ENCODE measurements around the gene PRKD1. TPM values are rescaled to one million over a fixed set of nuclear protein-coding genes. Genes with fewer than 3 reads are reported as not detected.
"Not testable (repeated sequence)": the region's sequence is repeated elsewhere in the genome, so short reads cannot be mapped to it uniquely, and the experiment has no call there.

PRKD1 gene
- total RNA-seq, 1 donor from 2014 or later = 4.0 TPM

DNA sequence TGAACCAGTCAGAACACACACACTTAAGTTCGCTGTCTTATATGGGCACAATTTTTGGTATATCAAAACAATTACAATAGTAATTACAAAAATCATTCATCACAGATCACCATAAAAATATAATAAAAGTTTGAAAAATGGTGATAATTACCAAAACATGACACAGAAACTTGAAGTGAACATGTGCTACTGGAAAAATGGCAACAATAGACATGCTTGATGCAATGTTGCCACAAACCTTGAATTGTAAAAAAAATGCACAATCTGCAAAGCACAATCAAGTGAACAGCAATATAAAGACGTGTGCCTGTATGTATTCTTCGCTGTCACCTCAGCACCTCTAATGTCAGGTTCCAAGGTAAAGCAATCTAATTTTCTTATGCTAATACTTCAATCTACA, 117.6 kb downstream of the PRKD1 start:
- intact Hi-C loops (cut with DNase I) = no loop called here
- ATAC-seq (ENCODE audit: poor library complexity) (no peak), DNase-seq (no peak)

DNA sequence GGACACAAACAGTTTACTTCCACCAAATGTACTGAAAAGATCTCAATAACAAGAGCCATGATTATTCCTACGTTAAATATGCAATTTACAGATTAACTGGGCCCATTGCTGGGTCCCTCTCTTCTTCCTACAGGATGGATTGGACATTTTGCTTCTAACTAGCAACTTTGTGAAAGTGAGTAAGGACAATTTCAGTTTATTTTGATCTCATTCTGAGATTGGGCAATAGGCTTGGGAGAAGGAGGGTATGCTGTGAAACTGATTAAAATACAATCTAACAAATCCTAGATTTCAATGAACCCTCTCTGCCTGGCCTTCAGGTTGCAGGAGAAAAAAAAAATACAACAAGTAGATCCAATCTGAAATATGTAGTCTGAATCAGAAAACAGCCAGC, 121.5 kb downstream of the PRKD1 start:
- DNase-seq (no peak), ATAC-seq (ENCODE audit: poor library complexity) (no peak)
- intact Hi-C loops (cut with DNase I) = no loop called here

DNA sequence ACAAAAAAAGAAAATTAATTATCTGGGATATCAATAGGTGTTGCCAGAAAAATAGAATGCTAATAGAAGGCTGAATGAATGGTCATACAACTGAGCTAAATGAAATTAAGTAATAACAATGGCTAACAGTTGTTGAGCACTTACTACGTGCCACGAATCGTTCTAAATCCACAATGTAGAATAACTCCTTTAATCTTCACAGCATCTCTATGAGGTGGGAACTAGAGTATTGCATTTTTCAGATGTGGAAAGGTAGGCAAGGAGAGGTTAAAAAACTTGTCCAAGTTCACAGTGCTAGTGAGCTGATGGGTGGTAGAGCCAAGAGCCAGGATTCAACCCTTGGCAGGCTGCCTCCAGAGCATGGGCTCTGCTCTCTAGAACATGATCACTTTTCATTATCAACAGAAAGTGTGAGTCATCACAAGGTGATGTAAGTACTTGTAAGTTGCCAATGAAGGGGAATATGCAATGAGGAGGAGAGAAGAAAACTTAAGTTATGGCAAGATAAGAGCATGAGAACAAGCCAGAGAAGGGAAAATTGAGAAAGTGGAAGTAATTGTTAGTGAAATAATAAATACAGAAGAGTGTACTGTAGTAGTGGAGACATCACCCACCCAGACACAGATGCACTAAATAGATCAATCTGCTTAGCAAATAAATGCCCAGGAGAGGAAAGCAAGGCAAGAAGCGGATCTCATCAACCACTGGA, 122.1 kb downstream of the PRKD1 start:
- intact Hi-C loops (cut with DNase I) = no loop called here
- DNase-seq = peak; percentile 81
- ATAC-seq (ENCODE audit: poor library complexity) = peak; percentile 86

DNA sequence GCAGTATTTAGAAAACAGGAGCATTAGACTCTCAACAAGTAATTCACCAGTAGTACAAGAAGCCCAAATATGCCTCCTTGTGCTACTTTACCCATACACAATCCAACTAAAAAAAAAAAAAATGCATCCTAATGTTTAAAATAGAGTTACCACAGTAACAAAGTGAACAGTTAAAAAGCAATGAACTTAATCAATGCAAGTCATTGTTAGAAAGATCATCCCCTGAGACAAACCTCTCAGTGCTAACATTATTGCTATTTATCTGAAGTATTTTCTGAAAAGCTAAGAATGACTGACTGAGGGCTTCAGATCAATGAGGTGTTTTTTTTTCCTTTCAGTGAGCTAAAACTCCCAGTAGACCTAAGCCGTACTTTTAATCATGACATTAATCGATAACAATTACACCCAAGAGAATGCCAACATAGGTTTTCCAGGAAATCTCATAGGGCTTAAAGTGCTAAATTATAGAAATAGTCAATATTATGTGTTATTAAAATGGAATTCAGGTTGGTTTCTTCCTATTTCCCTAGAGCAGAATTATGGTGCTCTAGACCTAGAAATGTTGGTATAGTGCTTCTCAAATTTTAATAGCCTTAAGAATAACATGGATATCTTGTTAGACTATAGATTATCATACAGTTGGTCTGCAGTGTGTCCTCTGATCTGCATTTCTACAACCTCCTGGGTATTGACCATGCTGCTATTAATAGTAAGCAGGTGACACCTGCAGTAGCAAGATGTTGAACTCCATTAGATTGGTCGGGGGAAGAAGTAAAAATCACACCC, 123.0 kb downstream of the PRKD1 start:
- intact Hi-C loops (cut with DNase I) = no loop called here
- ATAC-seq (ENCODE audit: poor library complexity) = no peak
- no peak for DNase-seq

DNA sequence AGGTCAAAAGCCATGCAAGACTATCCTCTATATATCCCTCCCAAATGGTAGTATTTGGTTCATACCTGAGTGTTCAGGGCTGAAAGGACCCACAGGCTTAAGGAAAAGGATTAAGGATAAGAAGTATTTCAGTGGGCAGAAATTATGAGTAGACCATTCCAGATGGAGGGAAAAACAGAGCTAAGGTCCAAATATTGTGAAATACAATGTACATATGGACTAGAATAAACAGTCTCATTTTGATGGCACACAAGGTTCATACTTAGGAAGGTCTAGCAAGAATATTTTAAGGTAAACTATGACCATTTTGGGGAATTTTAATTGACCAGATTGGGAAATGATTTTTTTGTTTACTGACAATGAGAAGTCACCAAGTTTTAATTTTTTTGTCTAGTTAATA, 124.6 kb downstream of the PRKD1 start:
- ATAC-seq (ENCODE audit: poor library complexity) = no peak
- intact Hi-C loops (cut with DNase I) = no loop called here
- no peak for DNase-seq

DNA sequence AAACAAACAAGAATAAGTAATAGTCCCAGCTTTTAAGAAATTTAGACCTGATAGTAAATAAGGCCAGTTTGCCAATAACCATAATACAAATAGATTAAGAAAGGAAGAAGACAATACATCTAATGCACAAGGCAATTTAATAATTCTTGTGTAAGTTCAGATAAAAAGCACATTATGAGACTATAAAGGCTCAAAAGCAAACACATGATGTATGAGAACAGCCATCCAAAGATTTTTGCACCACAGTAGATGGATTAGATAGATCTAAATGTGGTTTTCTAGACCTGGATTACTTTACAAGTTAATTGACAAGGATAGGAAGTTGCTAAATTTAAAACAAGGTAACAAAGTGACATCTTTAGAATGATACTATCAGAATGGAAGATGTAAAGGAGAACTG, 125.4 kb downstream of the PRKD1 start:
- ATAC-seq (ENCODE audit: poor library complexity) = no peak
- intact Hi-C loops (cut with DNase I) = no loop called here

DNA sequence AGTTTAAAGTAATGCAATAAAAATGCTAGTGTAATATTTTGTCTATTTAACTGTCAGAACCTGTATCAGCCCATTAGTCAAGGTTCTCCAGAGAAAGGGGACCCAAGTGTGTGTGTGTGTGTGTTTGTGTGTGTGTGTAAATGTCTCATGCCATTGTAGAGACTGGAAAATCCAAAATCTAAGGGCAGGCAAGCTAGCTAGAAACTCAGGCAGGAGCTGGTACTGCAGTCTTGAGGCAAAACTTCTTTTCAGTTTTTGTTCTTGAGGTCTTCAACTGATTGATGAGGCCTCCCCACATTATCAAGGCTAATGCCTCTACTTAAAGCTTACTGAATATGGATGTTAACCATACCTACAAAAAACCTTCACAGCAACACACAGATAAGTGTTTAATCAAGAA, 126.7 kb downstream of the PRKD1 start:
- DNase-seq (no peak), ATAC-seq (ENCODE audit: poor library complexity) (no peak)
- intact Hi-C loops (cut with DNase I) = no loop called here

More for the DNA sequence above, 125.4 kb downstream of the PRKD1 start:
- DNase-seq = no peak

DNA sequence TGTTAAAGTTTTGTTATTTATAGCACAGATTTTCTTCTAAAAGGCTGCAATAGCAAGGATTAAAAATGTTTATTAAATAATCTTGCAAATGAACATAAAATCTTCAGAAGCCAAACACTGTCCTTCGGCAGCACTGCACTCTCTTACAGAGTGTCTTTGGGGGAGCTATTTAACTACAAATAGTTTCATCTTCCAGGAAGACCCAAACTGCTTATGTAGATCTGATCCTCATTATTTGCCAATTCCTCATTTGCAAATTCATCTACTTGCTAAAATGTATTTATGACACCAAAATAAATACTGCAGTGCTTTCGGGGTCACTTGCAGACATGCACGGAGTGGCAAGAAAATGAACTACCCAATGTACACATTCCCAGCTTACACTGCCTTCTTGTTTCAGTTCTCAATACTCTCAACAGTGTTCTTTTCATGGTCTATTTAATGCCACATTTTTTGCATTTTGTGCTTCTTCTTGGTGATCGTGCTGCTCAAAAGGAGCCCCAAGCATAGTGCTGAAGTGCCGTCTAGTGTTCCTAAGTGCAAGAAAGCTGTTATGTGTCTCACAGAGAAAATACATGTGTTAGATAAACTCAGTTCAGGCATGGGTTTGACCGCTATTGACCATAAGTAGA, 128.1 kb downstream of the PRKD1 start:
- DNase-seq = no peak
- ATAC-seq (ENCODE audit: poor library complexity) = no peak
- intact Hi-C loops (cut with DNase I) = no loop called here

DNA sequence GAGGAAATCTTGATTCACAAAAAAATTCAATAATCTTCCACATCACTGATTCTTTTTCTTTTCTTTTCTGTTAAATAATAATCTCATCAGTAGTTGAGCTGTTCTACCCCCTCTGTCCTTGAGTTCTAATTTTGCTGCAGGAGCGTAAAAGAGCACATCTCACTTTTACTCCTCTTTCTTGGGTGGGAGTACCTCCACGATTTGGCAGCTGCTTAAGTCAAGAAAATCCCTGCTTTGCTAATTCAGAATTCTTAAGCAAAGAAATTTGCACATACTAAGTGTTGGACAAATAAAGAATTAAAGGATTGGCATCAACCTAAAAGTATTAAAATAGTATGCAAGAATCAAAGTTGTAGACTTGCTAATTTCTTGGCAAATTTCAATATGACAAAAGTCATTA, 128.8 kb downstream of the PRKD1 start:
- intact Hi-C loops (cut with DNase I) = no loop called here

DNA sequence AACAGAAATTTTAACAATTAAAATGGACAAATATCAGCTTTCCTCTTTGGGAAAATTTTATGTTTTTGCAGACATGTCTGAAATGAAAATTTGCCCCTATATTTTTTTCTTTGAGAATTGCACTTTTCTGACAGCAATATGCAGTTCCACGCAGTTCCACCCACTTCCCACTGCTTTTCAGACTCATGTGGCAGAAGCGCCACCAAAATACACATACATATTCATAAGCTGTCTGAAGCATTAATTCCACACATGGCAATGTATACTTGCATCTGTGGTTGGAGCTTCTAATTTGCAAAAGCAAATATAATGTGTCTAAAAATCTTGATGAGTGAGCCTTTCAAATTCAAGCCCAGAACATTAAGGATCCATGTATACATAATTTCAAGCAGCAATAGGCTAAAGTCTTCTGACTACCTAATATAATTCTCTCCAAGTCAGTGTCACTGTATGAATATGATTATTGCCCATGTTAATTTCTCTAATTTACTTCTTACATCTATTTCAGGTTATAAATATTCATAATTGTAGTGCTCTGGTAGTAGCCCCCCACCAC, 129.5 kb downstream of the PRKD1 start:
- no peak for DNase-seq
- intact Hi-C loops (cut with DNase I) = no loop called here
- ATAC-seq (ENCODE audit: poor library complexity) = no peak

More for the DNA sequence above, 128.8 kb downstream of the PRKD1 start:
- DNase-seq (no peak), ATAC-seq (ENCODE audit: poor library complexity) (no peak)

DNA sequence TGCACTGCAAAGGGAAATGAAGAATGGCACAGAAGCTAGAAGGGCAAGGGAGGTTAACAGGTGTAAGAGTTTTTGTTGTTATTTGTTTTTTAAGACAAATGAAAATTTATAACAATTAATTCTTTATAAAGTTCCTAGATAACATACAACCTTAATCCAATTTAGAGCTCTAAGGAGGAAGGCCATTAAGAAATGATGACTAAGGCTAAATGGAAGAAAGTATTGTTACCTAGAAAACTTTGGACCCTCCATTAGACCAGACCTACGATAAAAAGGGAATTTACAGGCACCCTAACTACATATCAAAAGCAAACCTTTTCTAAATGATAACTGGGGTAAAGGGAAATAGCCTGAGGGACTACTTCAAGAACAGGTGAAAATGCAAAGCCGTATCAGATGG, 130.8 kb downstream of the PRKD1 start:
- DNase-seq = no peak
- ATAC-seq (ENCODE audit: poor library complexity) = no peak
- intact Hi-C loops (cut with DNase I) = no loop called here

DNA sequence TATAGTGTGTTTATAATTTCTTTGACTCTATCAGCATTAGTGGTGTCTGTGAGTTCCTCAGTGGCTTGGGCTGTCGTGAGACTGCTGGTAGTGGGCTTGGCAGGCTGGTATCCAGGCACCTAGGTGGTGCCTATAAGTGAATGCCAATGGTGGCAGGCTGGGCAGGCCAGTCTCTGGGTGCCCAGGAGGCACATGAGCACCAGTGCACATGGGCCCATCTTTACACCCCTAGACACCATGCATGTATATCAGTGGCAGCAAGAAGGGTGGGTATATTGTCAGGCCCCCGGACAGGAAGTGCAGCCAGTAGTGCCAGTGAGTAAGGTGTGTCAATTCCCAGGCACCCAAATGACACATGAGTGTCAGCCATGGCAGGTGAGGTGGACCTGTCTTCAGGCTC, 138.2 kb downstream of the PRKD1 start:
- DNase-seq (no peak), ATAC-seq (ENCODE audit: poor library complexity) (no peak)
- intact Hi-C loops (cut with DNase I) = no loop called here

DNA sequence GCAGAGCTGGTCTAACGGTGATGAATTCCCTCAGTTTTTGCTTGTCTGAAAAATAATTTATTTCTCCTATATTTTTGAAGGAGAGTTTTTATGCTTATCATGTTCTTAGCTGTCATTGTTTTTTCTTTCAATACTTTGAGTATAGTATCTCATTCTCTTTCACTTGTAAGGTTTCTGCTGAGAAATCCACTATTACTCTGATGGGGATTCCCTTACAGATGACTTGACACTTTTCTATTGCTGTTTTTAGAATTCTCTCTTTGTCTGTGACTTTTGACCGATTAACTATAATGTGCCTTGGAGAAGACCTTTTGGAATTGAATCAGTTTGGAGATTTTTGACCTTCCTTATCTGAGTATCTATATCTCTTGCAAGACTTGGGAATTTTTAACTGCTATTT, 139.6 kb downstream of the PRKD1 start:
- DNase-seq (no peak), ATAC-seq (ENCODE audit: poor library complexity) (no peak)
- intact Hi-C loops (cut with DNase I) = no loop called here

DNA sequence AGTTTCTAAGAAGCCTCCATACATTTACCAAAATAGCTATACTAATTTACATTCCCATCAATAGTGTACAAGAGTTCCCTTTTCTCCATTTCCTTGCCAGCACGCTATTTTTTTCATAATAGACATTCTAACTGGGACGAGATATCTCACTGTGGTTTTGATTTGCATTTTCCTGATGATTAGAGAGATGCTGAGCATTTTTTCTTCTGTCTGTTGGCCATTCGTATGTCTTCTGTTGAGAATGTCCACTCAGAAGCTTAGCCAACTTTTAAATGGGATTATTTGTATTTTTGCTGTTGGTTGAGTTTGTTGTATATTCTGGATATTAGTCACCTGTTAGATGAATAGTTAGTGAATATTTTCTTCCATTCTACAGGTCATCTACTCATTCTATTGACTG, 144.1 kb downstream of the PRKD1 start:
- no peak for DNase-seq

DNA sequence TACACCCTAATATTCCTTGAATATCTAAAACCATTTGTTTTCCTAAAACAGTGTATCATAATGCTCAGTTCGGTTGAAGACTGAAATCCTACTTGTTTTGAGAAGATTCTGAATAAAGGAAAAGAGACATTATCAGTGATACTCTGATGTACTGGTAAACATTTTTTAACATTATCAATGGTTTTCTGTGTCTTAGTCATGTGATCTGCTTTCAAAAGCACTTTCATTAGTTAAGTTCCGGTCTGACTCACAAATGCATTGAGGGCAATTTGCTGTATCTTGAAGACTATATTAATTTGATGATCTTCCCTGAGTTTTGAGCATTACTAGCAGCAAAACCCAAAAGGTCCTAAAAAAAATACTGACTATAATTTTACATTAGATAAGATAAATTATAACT, 145.6 kb downstream of the PRKD1 start:
- intact Hi-C loops (cut with DNase I) = no loop called here

More for the DNA sequence above, 144.1 kb downstream of the PRKD1 start:
- intact Hi-C loops (cut with DNase I) = no loop called here
- ATAC-seq (ENCODE audit: poor library complexity) = no peak

DNA sequence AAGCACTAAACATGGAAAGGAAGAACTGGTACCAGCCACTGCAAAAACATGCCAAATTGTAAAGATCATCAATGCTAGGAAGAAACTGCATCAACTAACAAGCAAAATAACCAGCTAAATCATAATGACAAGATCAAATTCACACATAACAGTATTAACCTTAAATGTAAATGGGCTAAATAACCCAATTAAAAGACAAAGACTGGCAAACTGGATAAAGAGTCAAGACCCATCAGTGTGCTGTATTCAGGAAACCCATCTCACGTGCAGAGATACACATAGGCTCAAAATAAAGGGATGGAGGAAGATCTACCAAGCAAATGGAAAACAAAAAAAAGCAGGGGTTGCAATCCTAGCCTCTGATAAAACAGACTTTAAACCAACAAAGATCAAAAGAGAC, 150.5 kb downstream of the PRKD1 start:
- DNase-seq; intact Hi-C loops (cut with DNase I); ATAC-seq (ENCODE audit: poor library complexity): not testable (repeated sequence)

More for the DNA sequence above, 145.6 kb downstream of the PRKD1 start:
- ATAC-seq (ENCODE audit: poor library complexity) = no peak
- DNase-seq = no peak

DNA sequence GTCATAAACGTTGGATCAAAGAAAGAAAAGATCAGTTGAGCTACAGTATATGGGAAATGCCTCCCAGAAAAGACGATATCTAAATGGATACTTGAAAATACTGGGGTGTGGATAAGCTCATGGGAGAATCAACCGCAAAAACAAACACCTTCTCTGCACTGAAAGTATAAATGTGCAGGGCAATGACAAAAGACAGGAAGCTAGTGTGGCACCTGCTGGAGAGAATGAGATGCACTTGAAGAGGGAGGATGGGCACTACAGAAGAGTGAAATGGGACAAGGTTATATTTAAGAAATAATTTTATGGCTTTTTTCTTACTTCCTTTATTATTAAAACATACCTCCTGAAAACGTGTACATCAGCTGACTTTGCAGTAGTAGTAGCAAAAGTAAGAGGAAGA, 153.7 kb downstream of the PRKD1 start:
- no peak for DNase-seq
- intact Hi-C loops (cut with DNase I) = no loop called here
- no peak for ATAC-seq (ENCODE audit: poor library complexity)

DNA sequence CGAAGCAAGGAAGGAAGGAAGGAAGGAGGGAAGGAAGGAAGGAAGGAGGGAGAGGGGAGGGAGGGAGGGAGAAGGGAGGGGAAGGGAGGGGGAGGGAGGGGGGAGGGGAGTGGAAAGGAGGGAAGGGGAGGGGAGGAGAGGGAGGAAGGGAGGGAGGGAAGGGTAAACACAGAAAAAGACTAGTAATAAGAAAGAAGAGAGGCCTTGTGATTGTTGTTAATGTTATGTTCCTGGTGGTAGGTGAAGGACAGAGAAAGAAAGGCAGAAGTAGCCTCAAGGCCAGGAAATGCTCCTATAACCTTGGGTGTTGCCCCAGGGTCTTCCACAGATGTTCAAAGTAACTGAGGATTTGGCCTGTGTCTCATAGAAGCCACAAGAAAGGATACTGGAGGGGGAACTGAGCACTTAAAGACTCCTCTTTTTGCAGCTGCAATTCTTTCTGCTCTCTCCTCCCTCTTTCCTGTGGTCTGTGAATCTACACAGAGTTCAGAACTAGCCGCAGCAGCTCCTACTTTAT, 164.2 kb downstream of the PRKD1 start:
- no peak for DNase-seq
- ATAC-seq (ENCODE audit: poor library complexity) = no peak
- intact Hi-C loops (cut with DNase I) = no loop called here
